ENCODE data around the gene MINPP1.
A peak's percentile ranks its signal among the peaks of the same experiment; 100 is the strongest.
"Not testable (repeated sequence)": the region's sequence is repeated elsewhere in the genome, so short reads cannot be mapped to it uniquely, and the experiment has no call there.

MINPP1 gene

GRCh38 chr10:87504640-87505365 lies at the start of gene MINPP1:
MINPP1 (plus strand) TSS chr10:87504893; CDS start chr10:87504916, 23 bp downstream.
- DNase-seq, result peak; percentile 55 to 62

- not testable (repeated sequence) for DNase-seq
Observed at GRCh38 chr10:87456586-87457220, 48.0 kb upstream of the MINPP1 start.

- DNase-seq, result not testable (repeated sequence)
Observed at GRCh38 chr10:87461751-87462150, 42.9 kb upstream of the MINPP1 start.

GRCh38 chr10:87466849-87467248 lies 37.8 kb upstream of the MINPP1 start:
- DNase-seq, result not testable (repeated sequence)

- not testable (repeated sequence) for DNase-seq
Observed at GRCh38 chr10:87488733-87489132, 16.0 kb upstream of the MINPP1 start.

GRCh38 chr10:87490285-87490684 lies 14.4 kb upstream of the MINPP1 start:
- not testable (repeated sequence) for DNase-seq

GRCh38 chr10:87492450-87492849 lies 12.2 kb upstream of the MINPP1 start:
- not testable (repeated sequence) for DNase-seq

- DNase-seq, result not testable (repeated sequence)
Observed at GRCh38 chr10:87495446-87495845, 9.2 kb upstream of the MINPP1 start.

GRCh38 chr10:87497386-87497785 lies 7.3 kb upstream of the MINPP1 start:
- DNase-seq, result not testable (repeated sequence)

- DNase-seq, result not testable (repeated sequence)
Observed at GRCh38 chr10:87498106-87498789, 6.4 kb upstream of the MINPP1 start.

- DNase-seq, result no peak
Observed at GRCh38 chr10:87500646-87501048, 4.0 kb upstream of the MINPP1 start.

- DNase-seq, result no peak
Observed at GRCh38 chr10:87503401-87503800, 1.3 kb upstream of the MINPP1 start.

- DNase-seq, result no peak
Observed at GRCh38 chr10:87503886-87504285, 807 bp upstream of the MINPP1 start.

GRCh38 chr10:87504307-87504639 lies 420 bp upstream of the MINPP1 start:
- DNase-seq, result no peak

GRCh38 chr10:87505366-87506111 lies 846 bp downstream of the MINPP1 start:
- peak in 1 of 2 experiments; percentile 30 for DNase-seq

- DNase-seq, result no peak
Observed at GRCh38 chr10:87506956-87507355, 2.3 kb downstream of the MINPP1 start.

GRCh38 chr10:87507879-87508483 lies 3.3 kb downstream of the MINPP1 start:
- DNase-seq, result no peak

- no peak for DNase-seq
Observed at GRCh38 chr10:87508837-87509236, 4.1 kb downstream of the MINPP1 start.

GRCh38 chr10:87510025-87510424 lies 5.3 kb downstream of the MINPP1 start:
- no peak for DNase-seq

- DNase-seq, result no peak
Observed at GRCh38 chr10:87511526-87511925, 6.8 kb downstream of the MINPP1 start.

GRCh38 chr10:87518937-87519336 lies 14.2 kb downstream of the MINPP1 start:
- DNase-seq, result no peak

- no peak for DNase-seq
Observed at GRCh38 chr10:87519582-87519981, 14.9 kb downstream of the MINPP1 start.

GRCh38 chr10:87523731-87524130 lies 19.0 kb downstream of the MINPP1 start:
- no peak for DNase-seq
